Right cardiac atrium (tissue), 5 donors: ENCODE measurements around the gene SSH2. TPM values are rescaled to one million over a fixed set of nuclear protein-coding genes. Genes with fewer than 3 reads are reported as not detected.
A peak's percentile ranks its signal among the peaks of the same experiment; 100 is the strongest.
"Not testable (repeated sequence)": the region's sequence is repeated elsewhere in the genome, so short reads cannot be mapped to it uniquely, and the experiment has no call there.

Experiments
- ATAC-seq, 2 donors: fragments of 200-7000 bp; cut with Tn5 transposase; one replicate each; pipeline versions ENCODE4 v1.8.0 to v1.9.1; 2020; ENCODE audit warnings: moderate library complexity in 2 of 2, mild to moderate bottlenecking in 1 of 2
- DNase-seq, 3 donors: peaks; one replicate each; pipeline ENCODE4 v3.0.0-alpha.2; 2020
- H3K27ac ChIP-seq: one replicate; pipeline ENCODE4 v1.5.1; 2013; ENCODE audit warnings: mild to moderate bottlenecking, low read length, control low read depth, moderate library complexity
- H3K27me3 ChIP-seq: one replicate; pipeline ENCODE4 v1.6.1; 2013; ENCODE audit not compliant: control insufficient read depth, insufficient read depth
- H3K4me1 ChIP-seq: one replicate; pipeline ENCODE4 v1.6.1; 2013; ENCODE audit warnings: low read length; ENCODE audit not compliant: control insufficient read depth, insufficient read depth
- H3K4me3 ChIP-seq: one replicate; pipeline ENCODE4 v1.5.1; 2013; ENCODE audit warnings: low read length, control low read depth
- H3K9me3 ChIP-seq: one replicate; pipeline ENCODE4 v1.6.1; 2013; ENCODE audit warnings: low read length; ENCODE audit not compliant: control insufficient read depth
- WGBS: extraction: QIAGEN DNeasy Blood & Tissue Kit; methylation state at CpG from one replicate; pipeline ENCODE4 v1.1.7; 2013; 5-methylcytosine and 5-hydroxymethylcytosine counted together
- intact Hi-C, 4 donors: fragments of 100-400 bp; cut with DNase I; formaldehyde crosslinking; loops; one replicate each; pipeline versions ENCODE4 v1.11.0 to v1.14.0; 2022 to 2023
- polyA plus RNA-seq: library from polyadenylated mRNA; stranded (reverse); fragments of 200-250 nt; gene quantifications from one replicate; pipeline ENCODE4 v1.2.3, GENCODE V29; 2013
- total RNA-seq, 4 donors: library from RNA; stranded (reverse); fragmentation: NEBNext Ultra II Directional; extraction: Animal tissue kit (Norgen Biotek cat#: 25700); gene quantifications; one replicate each; pipeline ENCODE4 v1.2.1, GENCODE V29; 2021
- donor health status: healthy with polysubstance abuse.
- donor health status: DM: no; HTN: yes; CAD: no.
- donor health status: DM: no; HTN: no; CAD: no.
- donor health status: DM: no; HTN: yes; CAD: no; lungs with severe emphysema.
- donor health status: DM: yes; HTN: yes; CAD: no.

Gene SSH2
- total and polyA plus RNA-seq, 5 donors, result 18.8 to 43.5 (median 37.5) TPM

- ATAC-seq (no peak), DNase-seq (peak in 1 of 3 donors; percentile 34)
- Histone ChIP-seq H3K4me1 (peaks cover 2% of the 10 kb centered on the region), H3K4me3 (no peak overlapping the region), H3K27me3 (no peaks in the 10 kb centered on the region), H3K27ac (no peak overlapping the region), H3K9me3 (no peaks in the 10 kb centered on the region)
- intact Hi-C loops, result no loop called here
- 98% methylated on average over 3 of the region's 3 CpGs for WGBS
Observed at GRCh38 chr17:29905086-29905878, 24.7 kb downstream of the SSH2 start.

- ATAC-seq (no peak), DNase-seq (no peak)
- WGBS, result 88% methylated on average over 2 of the region's 2 CpGs
- H3K27me3 ChIP-seq, result no peaks in the 10 kb centered on the region
- no peak overlapping the region for H3K27ac ChIP-seq
- no peaks in the 10 kb centered on the region for H3K9me3 ChIP-seq
- peaks cover 2% of the 10 kb centered on the region for H3K4me1 ChIP-seq
- intact Hi-C loops, result no loop called here
- no peak overlapping the region for H3K4me3 ChIP-seq
Observed at GRCh38 chr17:29903471-29903870, 26.6 kb downstream of the SSH2 start.

GRCh38 chr17:29897136-29897535 lies 32.9 kb downstream of the SSH2 start:
- ATAC-seq, H3K9me3 ChIP-seq, DNase-seq, H3K4me1 ChIP-seq, intact Hi-C loops, H3K27me3 ChIP-seq, H3K4me3 ChIP-seq, H3K27ac ChIP-seq: not testable (repeated sequence)
- 91% methylated on average over 4 of the region's 4 CpGs for WGBS

- H3K27ac ChIP-seq, result no peak overlapping the region
- intact Hi-C loops, result no loop called here
- H3K27me3 ChIP-seq, result no peaks in the 10 kb centered on the region
- no peak overlapping the region for H3K4me3 ChIP-seq
- H3K9me3 ChIP-seq, result no peaks in the 10 kb centered on the region
- no peak for DNase-seq
- no peak for ATAC-seq
- H3K4me1 ChIP-seq, result no peaks in the 10 kb centered on the region
Observed at GRCh38 chr17:29892201-29892600, 37.8 kb downstream of the SSH2 start.

- intact Hi-C loops, result no loop called here
- Histone ChIP-seq H3K4me3 (no peak overlapping the region), H3K27me3 (no peaks in the 10 kb centered on the region), H3K4me1 (no peaks in the 10 kb centered on the region), H3K9me3 (no peaks in the 10 kb centered on the region), H3K27ac (no peak overlapping the region)
- DNase-seq (no peak), ATAC-seq (no peak)
- WGBS, result 92% methylated on average over 1 of the region's 1 CpG
Observed at GRCh38 chr17:29891131-29891530, 38.9 kb downstream of the SSH2 start.

- H3K9me3 ChIP-seq, result no peaks in the 10 kb centered on the region
- H3K27me3 ChIP-seq, result no peaks in the 10 kb centered on the region
- WGBS, result 58% methylated on average over 3 of the region's 3 CpGs
- DNase-seq (no peak), ATAC-seq (no peak)
- H3K27ac ChIP-seq, result no peak overlapping the region
- intact Hi-C loops, result no loop called here
- peaks cover 3% of the 10 kb centered on the region for H3K4me1 ChIP-seq
- H3K4me3 ChIP-seq, result no peak overlapping the region
Observed at GRCh38 chr17:29885031-29885640, 44.9 kb downstream of the SSH2 start.

GRCh38 chr17:29883497-29883896 lies 46.5 kb downstream of the SSH2 start:
- intact Hi-C loops, result no loop called here
- Histone ChIP-seq H3K9me3 (no peaks in the 10 kb centered on the region), H3K27ac (no peak overlapping the region), H3K4me1 (peaks cover 3% of the 10 kb centered on the region), H3K4me3 (no peak overlapping the region), H3K27me3 (no peaks in the 10 kb centered on the region)
- no peak for DNase-seq
- no peak for ATAC-seq

GRCh38 chr17:29881256-29881655 lies 48.8 kb downstream of the SSH2 start:
- no peak overlapping the region for H3K27ac ChIP-seq
- no peak overlapping the region for H3K4me3 ChIP-seq
- no peak for ATAC-seq
- intact Hi-C loops, result no loop called here
- DNase-seq, result no peak
- H3K4me1 ChIP-seq, result peaks cover 3% of the 10 kb centered on the region
- no peaks in the 10 kb centered on the region for H3K27me3 ChIP-seq
- WGBS, result 89% methylated on average over 3 of the region's 3 CpGs
- no peaks in the 10 kb centered on the region for H3K9me3 ChIP-seq

- Histone ChIP-seq H3K27ac (no peak overlapping the region), H3K4me3 (no peak overlapping the region), H3K9me3 (no peaks in the 10 kb centered on the region), H3K27me3 (no peaks in the 10 kb centered on the region), H3K4me1 (peaks cover 3% of the 10 kb centered on the region)
- no peak for ATAC-seq
- intact Hi-C loops, result no loop called here
- no peak for DNase-seq
- WGBS, result 99% methylated on average over 6 of the region's 6 CpGs
Observed at GRCh38 chr17:29880031-29880430, 50.0 kb downstream of the SSH2 start.

- ATAC-seq (no peak), DNase-seq (no peak)
- no peak overlapping the region for H3K27ac ChIP-seq
- H3K4me3 ChIP-seq, result no peak overlapping the region
- H3K4me1 ChIP-seq, result no peaks in the 10 kb centered on the region
- intact Hi-C loops, result no loop called here
- no peaks in the 10 kb centered on the region for H3K9me3 ChIP-seq
- H3K27me3 ChIP-seq, result no peaks in the 10 kb centered on the region
- 98% methylated on average over 1 of the region's 1 CpG for WGBS
Observed at GRCh38 chr17:29874931-29875596, 55.0 kb downstream of the SSH2 start.

GRCh38 chr17:29874358-29874757 lies 55.7 kb downstream of the SSH2 start:
- H3K4me3 ChIP-seq, H3K27me3 ChIP-seq, intact Hi-C loops, DNase-seq, H3K27ac ChIP-seq, H3K9me3 ChIP-seq, ATAC-seq, H3K4me1 ChIP-seq: not testable (repeated sequence)
- WGBS, result 95% methylated on average over 1 of the region's 1 CpG
